ENCODE measurements around the gene TPRG1L. TPM values are rescaled to one million over a fixed set of nuclear protein-coding genes. Genes with fewer than 3 reads are reported as not detected.
"Not testable (repeated sequence)": the region's sequence is repeated elsewhere in the genome, so short reads cannot be mapped to it uniquely, and the experiment has no call there.

The TPRG1L gene
- total RNA-seq, 2 donors from 2014 or later, result 37.5 to 45.6 TPM

GRCh38 chr1:3621151-3621671, 3.6 kb upstream of the TPRG1L start:
- DNase-seq (ENCODE audit: low spot score); intact Hi-C loops (cut with DNase I): not testable (repeated sequence)

- DNase-seq (ENCODE audit: low spot score), result not testable (repeated sequence)
- intact Hi-C loops (cut with DNase I), result loop anchor here in 1 of 2 donors (2.0 kb wide), 1 partner anchor 131 kb away; no protein-coding TSS in a partner anchor
These were observed 2.7 kb upstream of the TPRG1L start for GRCh38 chr1:3622102-3622501.

- intact Hi-C loops (cut with DNase I), result loop anchor here in 1 of 2 donors (2.0 kb wide), 1 partner anchor 133 kb away; no protein-coding TSS in a partner anchor
- DNase-seq (ENCODE audit: low spot score), result no peak
These were observed 1.2 kb upstream of the TPRG1L start for GRCh38 chr1:3623441-3624199.

DNA sequence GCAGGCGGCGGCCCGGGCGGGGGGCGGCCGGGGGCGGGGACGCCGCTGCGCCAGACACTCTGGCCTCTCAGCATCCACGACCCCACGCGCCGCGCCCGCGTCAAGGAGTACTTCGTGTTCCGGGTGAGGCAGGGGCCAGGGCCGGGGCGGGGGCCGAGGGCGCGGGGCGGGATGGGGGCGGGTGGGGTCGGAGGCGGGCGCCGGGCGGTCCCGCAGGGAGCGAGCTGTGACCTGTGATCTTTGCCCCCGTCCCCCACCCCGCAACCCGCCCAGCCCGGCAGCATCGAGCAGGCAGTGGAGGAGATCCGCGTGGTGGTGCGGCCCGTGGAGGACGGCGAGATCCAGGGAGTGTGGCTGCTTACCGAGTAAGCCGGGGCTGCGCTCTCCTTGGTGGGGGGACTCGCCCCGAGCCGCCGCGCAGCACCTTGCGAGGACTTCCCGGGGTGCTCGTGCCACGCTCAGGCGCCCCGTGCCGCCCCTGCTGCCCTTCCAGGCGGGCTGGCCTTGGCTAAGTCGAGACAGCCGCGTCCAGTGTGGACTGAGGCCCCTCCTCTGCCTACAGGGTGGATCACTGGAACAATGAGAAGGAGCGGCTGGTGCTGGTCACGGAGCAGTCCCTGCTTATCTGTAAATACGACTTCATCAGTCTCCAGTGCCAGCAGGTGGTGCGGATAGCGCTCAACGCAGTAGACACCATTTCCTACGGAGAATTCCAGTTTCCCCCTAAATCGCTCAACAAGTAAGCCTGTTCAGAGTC, 514 bp downstream of the TPRG1L start:
- DNase-seq (ENCODE audit: low spot score), result no peak
- intact Hi-C loops (cut with DNase I), result no loop called here

DNA sequence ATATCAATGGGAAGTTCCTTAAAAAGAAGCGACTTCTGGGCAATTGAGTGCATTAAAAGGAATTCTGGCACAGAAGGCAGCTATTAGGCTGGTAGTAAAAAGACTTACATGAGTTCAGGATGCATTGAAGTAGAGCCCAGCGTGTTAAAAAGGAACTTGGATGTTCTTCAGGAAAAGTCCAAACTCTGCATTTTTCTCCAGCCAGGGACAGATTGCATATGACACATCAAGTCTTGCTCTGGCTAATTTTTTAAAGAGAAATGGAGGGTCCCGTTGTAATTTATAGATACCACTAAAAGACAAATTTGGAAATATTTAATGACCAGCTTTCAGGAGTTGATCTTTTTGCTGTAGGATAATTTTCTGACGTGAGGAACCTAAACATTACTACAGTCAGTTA, 1.2 kb downstream of the TPRG1L start:
- intact Hi-C loops (cut with DNase I), result no loop called here

GRCh38 chr1:3627515-3628253, 2.9 kb downstream of the TPRG1L start:
- intact Hi-C loops (cut with DNase I), result no loop called here
- no peak for DNase-seq (ENCODE audit: low spot score)

More for the DNA sequence above, 1.2 kb downstream of the TPRG1L start:
- no peak for DNase-seq (ENCODE audit: low spot score)

DNA sequence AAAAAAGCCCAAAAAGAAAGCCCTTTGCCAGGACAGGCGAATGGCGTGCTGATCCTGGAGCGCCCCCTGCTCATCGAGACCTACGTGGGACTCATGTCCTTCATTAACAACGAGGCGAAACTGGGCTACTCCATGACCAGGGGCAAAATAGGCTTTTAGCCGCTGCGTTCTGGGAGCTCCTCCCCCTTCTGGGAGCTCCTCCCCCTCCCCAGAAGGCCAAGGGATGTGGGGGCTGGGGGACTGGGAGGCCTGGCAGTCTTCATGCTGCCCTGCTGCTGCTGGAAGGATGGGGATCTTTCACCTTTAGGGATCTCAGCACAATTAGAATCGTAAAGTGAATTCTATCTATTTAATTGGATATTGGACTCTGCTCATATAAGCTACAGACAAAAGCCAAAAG, 3.6 kb downstream of the TPRG1L start:
- DNase-seq (ENCODE audit: low spot score), result no peak
- intact Hi-C loops (cut with DNase I), result no loop called here

- DNase-seq (ENCODE audit: low spot score), result no peak
- intact Hi-C loops (cut with DNase I), result loop anchor here in 1 of 2 donors (5.0 kb wide), 1 partner anchor 572 kb away; no protein-coding TSS in a partner anchor
These were observed 4.8 kb downstream of the TPRG1L start for GRCh38 chr1:3629561-3630160.

DNA sequence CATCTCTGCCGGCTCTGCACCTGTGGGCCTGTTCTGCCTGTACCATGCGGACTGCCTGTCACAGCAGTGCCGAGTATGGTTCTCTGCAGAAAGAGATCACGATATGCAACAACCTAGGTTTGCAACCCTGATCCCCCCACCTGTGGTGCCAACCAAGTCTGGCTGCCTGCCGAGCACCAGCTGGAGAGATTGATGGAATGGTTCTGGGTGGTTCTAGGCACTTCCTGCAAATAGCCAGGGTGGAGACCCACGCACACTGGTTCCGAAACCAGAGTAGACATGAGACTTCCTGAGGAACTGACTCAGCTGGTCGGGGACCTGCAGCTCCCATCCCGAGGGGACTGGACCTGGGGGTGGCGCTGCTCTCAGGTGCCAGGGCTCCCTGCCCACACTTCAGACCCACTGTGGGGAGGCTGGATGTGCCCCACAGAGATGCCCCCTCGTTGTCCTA, 5.4 kb downstream of the TPRG1L start:
- no peak for DNase-seq (ENCODE audit: low spot score)

DNA sequence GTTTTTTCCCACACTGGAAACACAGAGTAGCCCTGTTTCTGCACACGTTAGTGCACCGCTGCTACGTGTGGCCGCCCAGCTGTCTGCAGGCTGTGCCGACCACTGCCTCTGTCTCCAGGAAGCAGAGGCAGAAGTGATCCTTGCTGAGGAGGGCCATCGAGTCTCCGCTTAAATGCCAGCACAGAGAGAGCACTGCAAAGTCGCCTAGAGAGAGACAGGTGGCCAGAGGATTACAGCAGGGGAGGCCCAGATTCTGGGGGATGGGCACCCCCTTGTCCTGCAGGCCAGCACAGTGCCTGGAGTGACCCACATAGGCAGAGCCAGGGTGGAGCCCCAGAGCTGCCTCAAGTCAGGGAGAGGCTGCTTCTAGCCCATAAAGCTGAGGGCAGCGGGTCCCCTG, 6.1 kb downstream of the TPRG1L start:
- intact Hi-C loops (cut with DNase I), result loop anchor here in 1 of 2 donors (5.0 kb wide), 1 partner anchor 574 kb away; no protein-coding TSS in a partner anchor
- no peak for DNase-seq (ENCODE audit: low spot score)

More for the DNA sequence above, 5.4 kb downstream of the TPRG1L start:
- intact Hi-C loops (cut with DNase I), result loop anchor here in 1 of 2 donors (5.0 kb wide), 1 partner anchor 573 kb away; no protein-coding TSS in a partner anchor

- intact Hi-C loops (cut with DNase I), result loop anchor here in 1 of 2 donors (5.0 kb wide), 1 partner anchor 574 kb away; no protein-coding TSS in a partner anchor
- DNase-seq (ENCODE audit: low spot score), result no peak
These were observed 6.8 kb downstream of the TPRG1L start for GRCh38 chr1:3631320-3632260.

DNA sequence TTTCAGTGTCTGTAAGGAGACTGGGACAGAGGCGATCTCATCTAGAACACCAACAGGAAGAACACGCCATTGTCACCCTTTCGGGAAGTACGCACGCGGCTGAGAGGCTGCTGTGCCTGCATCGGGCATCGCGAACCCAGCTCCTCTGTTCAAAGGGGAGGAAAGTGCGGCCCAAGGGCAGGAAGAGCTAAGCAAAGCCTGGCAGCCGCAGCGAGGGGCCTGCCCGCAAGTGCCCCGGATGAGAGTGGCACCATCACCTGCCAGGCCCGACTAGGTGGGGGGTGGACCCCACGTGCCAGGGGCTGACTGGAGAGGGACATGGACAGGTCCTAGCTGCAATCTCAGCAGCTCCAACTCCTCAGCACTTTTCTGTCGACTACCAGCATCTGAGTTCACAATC, 7.5 kb downstream of the TPRG1L start:
- DNase-seq (ENCODE audit: low spot score), result no peak
- intact Hi-C loops (cut with DNase I), result loop anchor here in 1 of 2 donors (5.0 kb wide), 1 partner anchor 575 kb away; no protein-coding TSS in a partner anchor

DNA sequence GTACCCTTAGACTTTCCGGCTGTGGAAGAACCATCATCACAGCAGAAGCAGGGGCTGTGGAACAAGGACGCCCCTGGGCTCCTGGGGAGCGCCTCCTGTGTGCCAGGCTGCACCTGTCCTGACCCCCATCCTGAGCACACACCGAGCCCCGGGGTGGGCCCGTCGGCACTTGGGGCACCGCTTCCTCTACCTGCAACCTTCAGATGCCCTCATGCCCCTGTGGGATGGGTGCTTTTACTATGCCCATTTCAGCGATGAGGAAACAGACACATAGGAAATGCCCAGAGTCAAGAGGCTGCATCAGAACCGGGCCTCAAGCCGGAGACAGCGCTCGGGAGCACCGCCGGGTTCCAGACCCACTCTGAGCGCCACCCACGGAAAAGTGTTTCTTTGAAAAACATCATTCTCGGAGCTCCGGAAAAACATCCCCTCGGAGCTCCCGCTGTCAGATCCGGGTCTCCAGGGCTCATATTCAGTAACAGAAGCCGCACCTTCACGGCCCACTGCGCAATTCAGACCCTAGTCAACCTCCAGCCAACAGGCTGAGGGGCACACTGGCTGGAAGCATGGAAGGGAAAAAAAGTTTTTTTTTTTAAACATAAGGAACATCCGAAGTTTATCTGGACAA, 8.0 kb downstream of the TPRG1L start:
- no peak for DNase-seq (ENCODE audit: low spot score)
- intact Hi-C loops (cut with DNase I), result loop anchor here in 1 of 2 donors (5.0 kb wide), 1 partner anchor 576 kb away; no protein-coding TSS in a partner anchor

- DNase-seq (ENCODE audit: low spot score), result no peak
- intact Hi-C loops (cut with DNase I), result loop anchor here in 1 of 2 donors (5.0 kb wide), 1 partner anchor 576 kb away; no protein-coding TSS in a partner anchor
These were observed 8.7 kb downstream of the TPRG1L start for GRCh38 chr1:3633344-3634058.

DNA sequence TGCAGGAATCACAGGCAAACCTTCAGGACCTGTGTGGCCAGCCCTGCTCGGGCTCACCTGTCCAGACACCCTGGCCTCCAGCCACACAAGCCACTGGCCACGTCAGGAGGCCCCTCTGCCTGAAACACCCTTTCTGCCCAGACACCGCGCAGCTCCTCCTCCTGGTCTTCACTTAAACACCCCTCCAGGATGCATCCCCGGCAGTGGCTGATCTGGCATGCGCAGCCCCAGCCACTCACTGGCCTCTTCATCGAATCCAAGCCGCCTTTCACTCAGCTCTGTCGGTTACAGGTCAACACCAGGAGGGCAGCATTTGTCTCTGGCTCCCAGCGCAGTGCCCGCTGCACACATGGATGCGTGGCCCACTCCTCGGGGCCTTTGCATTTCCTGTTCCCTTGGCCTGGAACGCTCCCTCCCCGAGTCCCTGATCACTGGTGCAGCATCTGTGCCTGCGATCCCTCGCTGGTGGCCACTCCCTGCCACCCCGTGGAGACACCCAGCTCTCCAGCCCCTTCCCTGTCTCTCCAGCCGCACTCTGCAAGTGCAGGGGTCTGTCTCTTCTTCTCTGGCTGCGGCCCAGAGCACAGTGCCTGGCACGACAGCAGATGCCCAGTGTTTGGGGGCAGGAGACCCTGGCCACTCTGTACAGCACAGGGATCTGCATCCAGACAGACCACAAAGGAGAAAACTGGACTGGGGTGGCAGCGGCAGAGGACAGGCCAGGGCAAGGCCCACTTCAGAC, 9.4 kb downstream of the TPRG1L start:
- intact Hi-C loops (cut with DNase I), result loop anchor here in 1 of 2 donors (5.0 kb wide), 1 partner anchor 577 kb away; no protein-coding TSS in a partner anchor
- no peak for DNase-seq (ENCODE audit: low spot score)

DNA sequence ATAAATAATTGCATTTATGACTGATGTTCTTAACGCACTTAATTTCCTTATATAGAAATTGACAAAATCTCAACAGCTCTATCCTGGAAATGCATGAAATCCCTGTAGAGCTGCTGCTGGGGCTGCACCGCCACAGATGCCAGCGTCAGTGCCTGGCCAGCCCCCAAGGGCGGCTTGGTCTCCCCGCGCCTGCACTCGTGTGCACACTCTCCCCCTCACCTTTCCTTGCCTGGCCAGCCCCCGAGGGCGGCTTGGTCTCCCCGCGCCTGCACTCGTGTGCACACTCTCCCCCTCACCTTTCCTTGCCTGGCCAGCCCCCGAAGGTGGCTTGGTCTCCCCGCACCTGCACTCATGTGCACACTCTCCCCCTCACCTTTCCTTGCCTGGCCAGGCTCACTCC, 11.3 kb downstream of the TPRG1L start:
- intact Hi-C loops (cut with DNase I), result no loop called here
- peak; percentile 15 for DNase-seq (ENCODE audit: low spot score)
